ENCODE results near the gene APBA2.

The APBA2 gene

GRCh38 chr15:28920781-28921331, 35.1 kb downstream of the APBA2 start:
- H3K4me3 ChIP-seq (ENCODE audit: low read depth, low read length): no peak overlapping the region
- TF ChIP-seq CTCF (IDR thresholded peaks at IDR 0.05; ENCODE audit: control insufficient read depth, extremely low read depth, insufficient read depth): no peak
- no peak for DNase-seq (ENCODE audit: low read depth)

GRCh38 chr15:28921336-28921735, 35.6 kb downstream of the APBA2 start:
- DNase-seq (ENCODE audit: low read depth): no peak
- H3K4me3 ChIP-seq (ENCODE audit: low read depth, low read length): no peak overlapping the region
- TF ChIP-seq CTCF (IDR thresholded peaks at IDR 0.05; ENCODE audit: control insufficient read depth, extremely low read depth, insufficient read depth): no peak

- no peak for DNase-seq (ENCODE audit: low read depth)
- no peak for TF ChIP-seq CTCF (IDR thresholded peaks at IDR 0.05; ENCODE audit: control insufficient read depth, extremely low read depth, insufficient read depth)
- H3K4me3 ChIP-seq (ENCODE audit: low read depth, low read length): no peak overlapping the region
These were observed 36.3 kb downstream of the APBA2 start for GRCh38 chr15:28921919-28922706.

GRCh38 chr15:28922707-28923012, 36.9 kb downstream of the APBA2 start:
- DNase-seq (ENCODE audit: low read depth): no peak
- H3K4me3 ChIP-seq (ENCODE audit: low read depth, low read length): no peak overlapping the region
- no peak for TF ChIP-seq CTCF (IDR thresholded peaks at IDR 0.05; ENCODE audit: control insufficient read depth, extremely low read depth, insufficient read depth)

GRCh38 chr15:28923726-28924280, 38.0 kb downstream of the APBA2 start:
- TF ChIP-seq CTCF (IDR thresholded peaks at IDR 0.05; ENCODE audit: control insufficient read depth, extremely low read depth, insufficient read depth): no peak
- no peak for DNase-seq (ENCODE audit: low read depth)
- no peak overlapping the region for H3K4me3 ChIP-seq (ENCODE audit: low read depth, low read length)

GRCh38 chr15:28927043-28927442, 41.3 kb downstream of the APBA2 start:
- no peak overlapping the region for H3K4me3 ChIP-seq (ENCODE audit: low read depth, low read length)
- no peak for TF ChIP-seq CTCF (IDR thresholded peaks at IDR 0.05; ENCODE audit: control insufficient read depth, extremely low read depth, insufficient read depth)
- no peak for DNase-seq (ENCODE audit: low read depth)
